SK-N-SH treated with all-trans-retinoic acid at 6 μM for 48 hours (cell line): ENCODE measurements around the gene TEAD1.

Experiments
- ATAC-seq: fragments of 200-7000 bp; cut with Tn5 transposase; 3 replicates; pipeline ENCODE4 v1.9.1; 2020; ENCODE audit warnings: mild to moderate bottlenecking, moderate library complexity
- ARNTL ChIP-seq: fragments of 450-650 bp; formaldehyde crosslinking; IDR thresholded peaks from 2 replicates; pipeline ENCODE4 v1.5.0; 2020; ENCODE audit warnings: low read depth, mild to moderate bottlenecking, moderate library complexity, borderline replicate concordance
- BACH2 ChIP-seq: fragments of 250-450 bp; sonication (Bioruptor Pico); IDR thresholded peaks from 2 replicates; pipeline ENCODE4 v1.9.0; 2021; ENCODE audit warnings: mild to moderate bottlenecking, borderline replicate concordance
- CREB5 ChIP-seq: fragments of 250-450 bp; sonication (Bioruptor Pico); IDR thresholded peaks from 2 replicates; pipeline ENCODE4 v1.5.1; 2020; ENCODE audit warnings: low read depth, mild to moderate bottlenecking, moderate library complexity
- CSDC2 ChIP-seq: fragments of 250-450 bp; sonication (Bioruptor Pico); IDR thresholded peaks from 2 replicates; pipeline ENCODE4 v1.5.0; 2020; ENCODE audit warnings: mild to moderate bottlenecking, moderate library complexity
- CSRNP3 ChIP-seq: fragments of 250-450 bp; sonication (Bioruptor Pico); IDR thresholded peaks from 2 replicates; pipeline ENCODE4 v1.5.1; 2021; ENCODE audit warnings: mild to moderate bottlenecking, moderate library complexity
- ESRRG ChIP-seq: fragments of 250-450 bp; sonication (Bioruptor Pico); IDR thresholded peaks from 2 replicates; pipeline ENCODE4 v1.6.1; 2021; ENCODE audit warnings: mild to moderate bottlenecking
- GLIS3 ChIP-seq: fragments of 250-450 bp; sonication (Bioruptor Pico); IDR thresholded peaks from 2 replicates; pipeline ENCODE4 v1.5.0; 2020; ENCODE audit warnings: mild to moderate bottlenecking, moderate library complexity
- ISL1 ChIP-seq: fragments of 250-450 bp; sonication (Bioruptor Pico); IDR thresholded peaks from 2 replicates; pipeline ENCODE4 v2.1.2; 2022; ENCODE audit warnings: mild to moderate bottlenecking, moderate library complexity
- OSR1 ChIP-seq: fragments of 250-450 bp; sonication (Bioruptor Pico); IDR thresholded peaks from 2 replicates; pipeline ENCODE4 v1.8.0; 2022; ENCODE audit warnings: moderate library complexity, mild to moderate bottlenecking, inconsistent platforms
- PATZ1 ChIP-seq: fragments of 250-450 bp; sonication (Bioruptor Pico); IDR thresholded peaks from 2 replicates; pipeline ENCODE4 v1.8.0; 2020; ENCODE audit warnings: mild to moderate bottlenecking, moderate library complexity, borderline replicate concordance
- PPARA ChIP-seq: fragments of 250-450 bp; sonication (Bioruptor Pico); IDR thresholded peaks from 2 replicates; pipeline ENCODE4 v1.5.0; 2020; ENCODE audit warnings: mild to moderate bottlenecking, borderline replicate concordance
- RARB ChIP-seq: fragments of 250-450 bp; sonication (Bioruptor Pico); IDR thresholded peaks from 2 replicates; pipeline ENCODE4 v1.8.0; 2021; ENCODE audit warnings: mild to moderate bottlenecking, moderate library complexity
- SNAI2 ChIP-seq: fragments of 250-450 bp; sonication (Bioruptor Pico); IDR thresholded peaks from 2 replicates; pipeline ENCODE4 v1.5.0; 2020; ENCODE audit warnings: mild to moderate bottlenecking, moderate library complexity
- TCF4 ChIP-seq: fragments of 250-450 bp; sonication (Bioruptor Pico); IDR thresholded peaks from 2 replicates; pipeline ENCODE4 v1.8.0; 2021; ENCODE audit warnings: mild to moderate bottlenecking, moderate library complexity, borderline replicate concordance
- TOX ChIP-seq: fragments of 250-450 bp; sonication (Bioruptor Pico); IDR thresholded peaks from 2 replicates; pipeline ENCODE4 v1.8.0; 2021; ENCODE audit warnings: mild to moderate bottlenecking, moderate library complexity, borderline replicate concordance
- TSHZ2 ChIP-seq: fragments of 250-450 bp; sonication (Bioruptor Pico); IDR thresholded peaks from 2 replicates; pipeline ENCODE4 v1.5.0; 2020; ENCODE audit warnings: mild to moderate bottlenecking, moderate library complexity
- ZC3H10 ChIP-seq: fragments of 250-450 bp; sonication (Bioruptor Pico); IDR thresholded peaks from 2 replicates; pipeline ENCODE4 v1.5.1; 2021; ENCODE audit warnings: mild to moderate bottlenecking, moderate library complexity
- ZFP3 ChIP-seq: fragments of 250-450 bp; sonication (Bioruptor Pico); IDR thresholded peaks from 2 replicates; pipeline ENCODE4 v1.5.0; 2020; ENCODE audit warnings: mild to moderate bottlenecking, moderate library complexity
- ZFP30 ChIP-seq: fragments of 450-650 bp; formaldehyde crosslinking; IDR thresholded peaks from 2 replicates; pipeline ENCODE4 v1.5.0; 2022; ENCODE audit warnings: mild to moderate bottlenecking, moderate library complexity
- ZNF565 ChIP-seq: fragments of 450-650 bp; formaldehyde crosslinking; conservative IDR thresholded peaks from 2 replicates; pipeline ENCODE4 v1.5.0; 2020; ENCODE audit warnings: low read depth, mild to moderate bottlenecking, moderate library complexity
- ZNF70 ChIP-seq: fragments of 450-650 bp; formaldehyde crosslinking; IDR thresholded peaks from 2 replicates; pipeline ENCODE4 v1.5.0; 2020; ENCODE audit warnings: mild to moderate bottlenecking, moderate library complexity
- ZNF8 ChIP-seq: fragments of 450-650 bp; formaldehyde crosslinking; IDR thresholded peaks from 2 replicates; pipeline ENCODE4 v1.5.0; 2020; ENCODE audit warnings: mild to moderate bottlenecking, moderate library complexity
- TF ChIP-seq, protein P1 (sequence below): fragments of 250-450 bp; sonication (Bioruptor Pico); IDR thresholded peaks from 2 replicates; pipeline ENCODE4 v1.8.0; 2021; ENCODE audit warnings: low read depth, mild to moderate bottlenecking, moderate library complexity, borderline replicate concordance

Gene TEAD1

GRCh38 chr11:12842933-12843636, 168.9 kb downstream of the TEAD1 start:
- ATAC-seq = peak; percentile 13
- TF ChIP-seq ISL1 (peak; percentile 67), BACH2 (no peak)

GRCh38 chr11:12845163-12845562, 170.9 kb downstream of the TEAD1 start:
- no peak for TF ChIP-seq GLIS3
- no peak for TF ChIP-seq PPARA (CRISPR knock-in tag)
- TF ChIP-seq CSDC2 (CRISPR knock-in tag) = no peak
- TF ChIP-seq ESRRG (CRISPR knock-in tag) = no peak
- no peak for TF ChIP-seq TCF4 (CRISPR knock-in tag)
- no peak for TF ChIP-seq ZNF70 (CRISPR knock-in tag)
- TF ChIP-seq ARNTL = no peak
- TF ChIP-seq OSR1 (CRISPR knock-in tag) = no peak
- TF ChIP-seq SNAI2 (CRISPR knock-in tag) = no peak
- TF ChIP-seq BACH2 = no peak
- TF ChIP-seq TSHZ2 (CRISPR knock-in tag) = no peak
- TF ChIP-seq ZNF565 = no peak
- TF ChIP-seq TOX (CRISPR knock-in tag) = no peak
- TF ChIP-seq, all 23 proteins: peak for 0
- no peak for ATAC-seq

- peak; percentile 42 for ATAC-seq
- TF ChIP-seq PPARA (CRISPR knock-in tag) (no peak), ZFP30 (CRISPR knock-in tag) (no peak), GLIS3 (no peak), CREB5 (CRISPR knock-in tag) (no peak), PATZ1 (CRISPR knock-in tag) (no peak), ZNF8 (CRISPR knock-in tag) (no peak), CSRNP3 (CRISPR knock-in tag) (no peak), ZC3H10 (CRISPR knock-in tag) (no peak), BACH2 (no peak), RARB (CRISPR knock-in tag) (no peak), ARNTL (no peak), OSR1 (CRISPR knock-in tag) (no peak), TCF4 (CRISPR knock-in tag) (peak; percentile 99), TOX (CRISPR knock-in tag) (no peak), ZNF565 (no peak), ZNF70 (CRISPR knock-in tag) (peak; percentile 13; the same call in 1 of the 2 replicates), ESRRG (CRISPR knock-in tag) (no peak), TSHZ2 (CRISPR knock-in tag) (peak; percentile 83; the same call in 1 of the 2 replicates), ZFP3 (CRISPR knock-in tag) (no peak), ISL1 (peak; percentile 39; the same call in 1 of the 2 replicates), SNAI2 (CRISPR knock-in tag) (no peak)
- TF ChIP-seq, protein P1, sequence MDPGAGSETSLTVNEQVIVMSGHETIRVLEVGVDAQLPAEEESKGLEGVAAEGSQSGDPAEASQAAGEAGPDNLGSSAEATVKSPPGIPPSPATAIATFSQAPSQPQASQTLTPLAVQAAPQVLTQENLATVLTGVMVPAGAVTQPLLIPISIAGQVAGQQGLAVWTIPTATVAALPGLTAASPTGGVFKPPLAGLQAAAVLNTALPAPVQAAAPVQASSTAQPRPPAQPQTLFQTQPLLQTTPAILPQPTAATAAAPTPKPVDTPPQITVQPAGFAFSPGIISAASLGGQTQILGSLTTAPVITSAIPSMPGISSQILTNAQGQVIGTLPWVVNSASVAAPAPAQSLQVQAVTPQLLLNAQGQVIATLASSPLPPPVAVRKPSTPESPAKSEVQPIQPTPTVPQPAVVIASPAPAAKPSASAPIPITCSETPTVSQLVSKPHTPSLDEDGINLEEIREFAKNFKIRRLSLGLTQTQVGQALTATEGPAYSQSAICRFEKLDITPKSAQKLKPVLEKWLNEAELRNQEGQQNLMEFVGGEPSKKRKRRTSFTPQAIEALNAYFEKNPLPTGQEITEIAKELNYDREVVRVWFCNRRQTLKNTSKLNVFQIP = no peak
These were observed 171.6 kb downstream of the TEAD1 start for GRCh38 chr11:12845739-12846358.
